ENCODE measurements around the gene TBC1D21.

- no peak for TF ChIP-seq CTCF (IDR thresholded peaks at IDR 0.05)
- no peak for TF ChIP-seq POLR2AphosphoS5 (IDR thresholded peaks at IDR 0.05)
- TF ChIP-seq EP300 (IDR thresholded peaks at IDR 0.05) = no peak
- TF ChIP-seq POLR2A (IDR thresholded peaks at IDR 0.05) = no peak
Measured at GRCh38 chr15:73924171-73924921, 51.0 kb downstream of the TBC1D21 start.
